SHP77 (cell line): ENCODE data around the gene CBX1.

Experiments
- DNase-seq, 2 experiments: peaks; one replicate each; lab custom pipeline; 2025; lab: John Stamatoyannopoulos, UW

Gene CBX1

DNA sequence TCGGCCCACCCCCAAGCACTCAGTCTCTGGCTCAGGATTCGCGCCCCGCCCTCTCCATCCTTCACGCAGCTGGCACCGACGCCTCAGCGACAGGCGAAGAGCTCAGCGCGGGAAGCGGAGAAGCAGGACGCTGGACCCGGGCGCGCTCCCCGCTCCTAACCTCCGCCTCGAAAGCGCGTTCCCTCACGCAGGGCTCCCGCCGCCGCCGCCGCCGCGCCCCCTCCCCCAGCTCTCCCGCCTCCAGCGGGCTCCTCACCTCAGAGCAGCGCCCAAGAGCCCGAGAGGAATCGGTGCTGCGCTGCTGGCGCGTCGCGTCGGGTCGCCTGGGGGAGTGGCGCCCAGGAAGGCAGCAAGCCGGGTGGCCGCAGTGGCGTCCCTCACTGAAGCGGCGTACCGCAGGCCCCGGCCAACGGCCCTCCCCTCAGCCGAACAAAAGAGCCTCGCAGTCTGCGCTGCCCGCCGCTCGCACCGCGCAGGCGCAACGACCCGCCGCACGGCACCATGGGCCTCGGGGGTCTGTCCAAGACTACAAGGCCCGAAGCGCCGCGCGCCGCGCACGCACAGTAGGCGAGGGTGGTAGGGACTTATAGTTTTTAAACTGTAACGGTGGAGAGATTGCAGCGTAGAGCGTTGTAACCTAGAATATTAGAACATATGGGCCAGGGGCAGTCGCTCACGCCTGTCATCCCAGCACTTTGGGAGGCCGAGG lies at the start of gene CBX1:
Gene CBX1, minus strand, starts transcription at position 467 of the 709 bp plus-strand sequence. CDS start 24,474 bp downstream, outside the sequence.
- peak; percentile 95 to 97 for DNase-seq

DNA sequence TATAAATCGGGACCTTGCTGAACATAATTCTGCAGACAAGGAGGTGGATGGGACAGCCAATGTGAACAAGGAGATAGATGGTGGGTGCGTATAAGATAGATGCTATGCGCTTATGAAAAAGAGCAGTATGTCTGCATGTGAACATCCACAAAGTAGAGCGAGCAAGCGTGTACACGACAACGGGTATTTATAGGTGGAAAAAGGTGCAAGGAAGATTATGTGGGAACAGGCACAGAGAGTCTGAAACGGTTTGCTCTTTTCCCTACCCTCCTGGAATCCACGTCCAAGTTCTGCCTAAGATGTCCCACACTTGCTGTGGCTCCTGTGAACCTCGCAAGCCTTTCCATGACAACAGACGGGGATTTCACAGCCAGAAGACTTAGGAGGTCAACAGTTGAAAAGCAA lies 49.3 kb upstream of the CBX1 start:
- peak in 1 of 2 experiments; percentile 44 for DNase-seq

DNA sequence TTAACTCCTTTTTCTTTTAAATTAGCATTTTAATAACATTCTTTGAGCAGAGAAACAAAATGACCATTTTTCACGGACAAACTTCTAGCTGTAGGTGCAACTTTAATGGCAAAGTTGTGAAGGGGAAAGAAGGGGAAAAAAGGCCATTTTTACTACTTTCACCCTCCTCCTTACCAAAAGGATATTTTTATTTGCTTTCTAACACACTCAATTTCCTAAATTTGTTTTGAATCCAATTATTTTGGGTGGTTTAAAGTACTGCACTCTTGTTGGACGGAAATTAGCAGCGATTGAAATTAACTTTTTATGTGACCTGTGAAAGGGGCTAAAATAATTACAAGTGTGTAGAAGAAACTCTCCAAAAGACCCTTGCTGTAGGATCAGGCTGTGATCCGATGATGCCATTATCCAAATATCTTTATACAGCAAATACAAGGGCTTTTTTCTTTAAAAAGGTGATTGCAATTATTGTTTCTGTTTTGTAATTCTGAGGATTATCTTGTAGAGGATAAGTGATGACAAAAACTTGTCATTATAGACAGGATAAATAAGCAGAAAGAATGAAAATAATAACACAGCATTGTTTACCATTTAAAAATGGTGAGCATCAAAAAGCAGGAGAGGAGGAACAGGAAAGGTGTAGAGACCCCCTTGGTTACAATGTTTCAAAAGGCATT lies 48.6 kb upstream of the CBX1 start:
- DNase-seq, result no peak

DNA sequence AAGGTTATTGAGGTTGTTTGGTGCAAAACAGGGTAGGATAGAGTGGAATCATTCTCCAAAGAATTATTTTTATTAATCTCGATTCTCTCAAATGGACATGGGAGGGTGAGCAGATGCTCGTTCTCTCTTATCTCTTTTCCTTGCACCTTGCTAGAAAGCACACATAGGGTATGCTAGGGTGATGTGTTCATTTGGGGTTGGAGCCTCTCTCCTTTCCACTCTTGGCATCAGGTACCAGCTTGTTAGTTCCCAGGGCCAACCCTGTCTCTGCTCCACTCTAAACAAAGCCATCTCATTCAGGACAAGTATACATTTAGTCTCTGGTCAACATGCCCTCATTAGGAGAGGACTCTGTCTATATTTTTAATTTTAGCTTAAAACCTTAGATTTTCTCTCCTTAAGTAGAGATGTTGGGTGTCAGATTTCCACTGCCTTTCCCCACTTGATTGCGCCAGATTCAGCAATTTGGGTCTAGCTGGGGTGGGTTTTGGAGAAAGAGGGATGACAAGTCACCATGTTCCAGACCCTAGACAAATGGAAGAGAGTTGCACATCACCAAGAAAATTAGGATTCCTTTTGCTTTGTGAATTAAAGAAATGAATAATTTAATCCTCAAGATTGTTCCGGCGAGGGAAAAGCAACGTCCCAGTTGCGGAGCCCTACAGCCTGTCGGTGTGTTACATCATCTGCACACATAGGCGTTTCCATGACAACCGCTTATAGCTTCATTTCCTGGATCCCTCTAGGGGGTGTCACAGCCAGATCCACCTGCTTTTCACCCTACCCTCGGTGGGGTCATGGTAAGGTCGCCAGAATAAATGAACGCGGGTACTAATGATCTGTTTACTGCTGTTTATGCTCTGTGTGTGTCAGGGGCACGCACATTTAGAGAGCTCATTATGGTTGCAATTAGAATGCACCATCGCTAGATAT lies 47.8 kb upstream of the CBX1 start:
- peak; percentile 89 to 91 for DNase-seq

DNA sequence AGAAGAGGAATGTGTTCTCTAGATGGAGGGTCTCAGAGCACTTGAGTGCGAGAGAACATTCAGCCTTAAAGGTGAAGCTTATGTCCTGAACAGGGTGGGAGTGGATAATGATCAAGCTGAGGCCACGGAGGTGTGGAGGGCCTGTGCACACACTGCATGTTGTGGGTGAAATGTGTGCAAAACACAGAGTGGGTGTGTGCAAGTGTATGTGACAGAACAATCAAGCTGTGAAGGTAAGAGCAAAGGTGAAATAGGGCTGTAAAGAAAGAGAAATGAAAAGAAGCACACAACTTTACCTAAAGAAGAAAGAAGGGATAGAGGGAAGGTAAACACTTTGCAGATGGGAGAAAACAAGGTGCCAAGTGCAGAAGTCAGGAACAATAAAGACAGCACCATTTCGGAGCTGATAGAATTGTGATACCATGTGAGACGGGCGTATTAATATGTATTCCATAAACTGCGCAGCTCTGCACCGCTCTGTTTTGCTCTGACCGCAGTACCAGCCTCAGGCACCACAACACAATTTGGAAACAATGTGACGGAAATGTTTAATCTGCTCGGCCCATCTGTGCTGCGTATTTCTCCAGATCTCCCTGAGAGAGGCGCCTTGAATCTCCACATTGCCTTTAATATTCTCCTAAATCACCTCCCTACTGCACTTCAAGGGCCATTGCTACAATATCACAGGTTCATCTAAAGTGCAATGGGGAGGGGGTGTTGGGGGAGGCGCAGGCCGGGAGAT lies 46.9 kb upstream of the CBX1 start:
- DNase-seq, result no peak

DNA sequence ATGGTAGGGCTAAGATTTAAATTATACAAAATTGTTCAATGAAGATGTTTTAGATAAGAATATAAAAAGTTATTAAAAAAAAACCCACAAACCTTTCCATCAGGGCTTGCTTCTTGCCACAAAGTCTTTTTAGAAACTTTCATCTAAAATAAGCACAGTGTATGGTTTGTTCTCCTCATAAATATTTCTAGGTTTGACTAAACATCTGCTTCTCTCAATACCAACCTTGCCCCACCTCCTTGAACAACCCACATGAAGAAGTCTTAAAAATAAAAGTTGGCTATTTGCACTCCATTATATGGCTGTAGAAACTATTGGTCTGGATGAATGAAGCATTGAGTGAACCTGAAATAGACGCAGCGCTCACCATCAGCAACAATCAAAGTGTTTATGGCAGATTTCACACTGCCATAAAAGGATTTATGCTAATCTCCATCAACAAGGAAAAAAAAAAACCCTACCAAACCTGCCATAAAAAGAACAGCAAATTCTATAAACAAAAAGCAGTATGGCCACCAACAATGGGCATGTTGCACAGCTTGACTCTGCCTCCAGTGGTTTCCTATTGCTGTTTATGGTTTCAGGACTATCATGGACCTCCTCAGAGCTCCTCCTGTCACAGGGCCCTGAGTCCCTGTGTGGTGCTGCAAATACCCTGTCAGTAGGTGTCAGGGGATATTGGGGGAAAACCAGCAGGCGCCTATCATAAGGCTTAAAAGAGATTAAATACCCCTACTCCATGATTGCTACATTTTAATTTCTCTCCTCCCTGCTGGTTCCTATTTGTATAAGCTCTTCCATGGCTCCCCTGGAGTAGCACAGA lies 43.9 kb upstream of the CBX1 start:
- DNase-seq, result no peak

DNA sequence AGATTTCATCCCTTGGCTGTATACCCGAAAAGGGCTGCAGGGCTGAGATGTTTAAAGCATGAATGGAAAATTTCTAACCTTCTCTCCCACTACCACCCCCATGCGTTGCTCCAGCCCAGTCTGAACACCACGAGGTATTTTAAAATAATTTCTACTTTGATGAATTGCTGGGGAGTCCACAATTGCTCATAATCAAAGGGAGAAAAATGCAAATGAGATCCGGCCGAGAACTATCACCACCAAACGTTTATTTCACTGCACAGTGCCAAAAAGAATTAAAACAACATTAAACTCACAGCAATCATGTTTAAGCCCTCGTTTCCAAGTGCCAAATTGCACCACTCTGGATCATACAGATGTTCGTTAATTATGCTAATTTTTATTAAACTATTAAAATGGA lies 43.0 kb upstream of the CBX1 start:
- no peak for DNase-seq

DNA sequence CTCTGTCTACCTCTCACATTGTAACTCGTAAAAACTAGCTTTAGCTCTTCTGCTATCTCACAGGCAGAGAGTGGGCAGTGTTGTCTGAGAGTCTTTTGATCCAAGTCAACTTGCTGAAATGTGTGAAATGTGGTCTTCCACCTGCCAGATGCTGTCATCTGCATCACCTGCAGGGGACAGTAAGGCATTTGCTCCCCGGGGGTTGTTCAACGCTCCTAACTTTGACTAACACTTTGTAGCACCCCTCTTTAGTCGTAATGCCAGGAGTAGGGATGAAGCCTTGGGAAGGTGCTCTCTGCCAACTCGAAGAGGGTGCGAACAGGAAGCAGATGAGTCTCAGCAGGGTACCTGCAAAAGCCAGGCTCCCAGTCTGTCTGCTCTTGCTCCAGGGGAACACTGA lies 42.4 kb upstream of the CBX1 start:
- DNase-seq, result no peak

DNA sequence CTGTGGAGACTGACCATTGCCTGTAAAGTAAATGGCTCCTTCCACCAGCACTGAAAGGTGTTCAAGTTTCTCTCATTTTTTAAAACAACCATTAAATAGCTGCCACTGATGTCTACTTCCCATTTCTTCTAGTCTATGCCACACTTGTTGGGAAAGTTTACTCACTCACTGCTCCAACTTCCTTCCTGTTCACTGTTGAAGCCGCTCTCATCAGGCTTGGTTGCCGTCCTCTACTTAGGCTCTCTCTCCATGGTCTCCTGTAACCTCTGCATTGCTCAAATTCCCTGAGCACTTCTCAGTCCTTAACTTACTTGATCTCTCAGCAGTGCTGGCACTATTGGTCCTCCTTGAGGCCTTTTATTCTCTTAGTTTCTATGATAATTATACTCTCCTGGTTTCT lies 38.7 kb upstream of the CBX1 start:
- no peak for DNase-seq

DNA sequence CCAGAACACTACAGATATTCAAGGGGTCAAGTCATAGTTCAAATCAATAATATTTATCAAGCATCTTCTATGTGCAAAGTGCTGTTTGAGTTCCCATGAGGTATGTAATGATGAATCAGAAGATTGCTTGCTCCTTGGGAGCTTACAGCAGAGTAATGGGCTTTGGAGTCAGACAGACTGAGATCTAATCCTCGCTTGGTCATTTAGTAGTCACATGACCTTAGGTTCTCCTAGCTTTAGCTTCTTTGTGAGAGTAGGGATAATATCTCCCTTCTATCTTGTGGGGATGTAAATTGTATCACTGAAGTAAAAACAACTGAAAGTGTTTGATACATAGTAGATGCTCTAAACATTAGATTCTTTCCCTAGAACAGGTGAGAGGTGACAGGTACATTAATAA lies 36.4 kb upstream of the CBX1 start:
- DNase-seq, result no peak

DNA sequence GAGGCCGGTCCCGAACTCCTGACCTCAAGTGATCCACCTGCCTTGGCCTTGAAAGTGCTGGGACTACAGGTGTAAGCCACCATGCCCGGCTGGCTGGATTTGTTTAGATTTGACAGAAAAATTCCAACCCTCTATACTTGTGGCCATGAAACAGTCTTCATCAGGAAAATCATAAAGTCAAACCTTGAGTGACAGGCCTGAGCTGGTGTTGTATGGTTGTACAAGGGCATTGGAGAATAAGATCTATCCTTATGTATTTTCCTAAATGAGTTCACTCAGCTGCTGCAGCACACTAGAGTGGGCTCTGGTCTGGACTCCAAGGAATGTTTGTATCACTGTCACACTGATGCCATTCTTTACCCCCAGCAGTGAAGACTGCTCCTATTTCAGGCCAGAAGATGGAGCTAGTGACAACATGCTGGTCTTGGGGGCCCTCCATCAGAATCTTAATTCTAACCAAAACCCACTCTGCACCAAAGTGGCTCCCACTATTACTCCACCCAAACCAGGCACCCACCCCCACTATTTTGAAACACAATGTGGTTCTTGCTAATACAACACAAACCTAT lies 33.7 kb upstream of the CBX1 start:
- DNase-seq, result no peak

DNA sequence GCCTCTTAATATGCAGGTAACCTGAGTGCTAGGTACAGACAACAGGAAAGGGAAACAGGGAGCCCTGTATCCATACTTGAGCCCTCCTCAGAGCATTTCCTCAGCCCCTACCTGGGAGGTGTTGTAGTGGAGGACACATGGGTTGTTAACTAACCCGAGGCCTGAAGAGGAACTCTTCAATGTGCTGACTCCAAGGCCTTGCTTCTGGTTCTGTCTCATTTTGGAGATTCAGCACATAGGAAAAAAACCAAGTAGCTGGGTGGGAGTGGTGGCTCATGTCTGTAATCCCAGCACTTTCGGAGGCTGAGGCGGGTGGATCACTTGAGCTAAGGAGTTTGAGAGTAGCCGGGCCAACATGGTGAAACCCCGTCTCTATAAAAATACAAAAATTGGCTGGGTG lies 31.1 kb upstream of the CBX1 start:
- no peak for DNase-seq

DNA sequence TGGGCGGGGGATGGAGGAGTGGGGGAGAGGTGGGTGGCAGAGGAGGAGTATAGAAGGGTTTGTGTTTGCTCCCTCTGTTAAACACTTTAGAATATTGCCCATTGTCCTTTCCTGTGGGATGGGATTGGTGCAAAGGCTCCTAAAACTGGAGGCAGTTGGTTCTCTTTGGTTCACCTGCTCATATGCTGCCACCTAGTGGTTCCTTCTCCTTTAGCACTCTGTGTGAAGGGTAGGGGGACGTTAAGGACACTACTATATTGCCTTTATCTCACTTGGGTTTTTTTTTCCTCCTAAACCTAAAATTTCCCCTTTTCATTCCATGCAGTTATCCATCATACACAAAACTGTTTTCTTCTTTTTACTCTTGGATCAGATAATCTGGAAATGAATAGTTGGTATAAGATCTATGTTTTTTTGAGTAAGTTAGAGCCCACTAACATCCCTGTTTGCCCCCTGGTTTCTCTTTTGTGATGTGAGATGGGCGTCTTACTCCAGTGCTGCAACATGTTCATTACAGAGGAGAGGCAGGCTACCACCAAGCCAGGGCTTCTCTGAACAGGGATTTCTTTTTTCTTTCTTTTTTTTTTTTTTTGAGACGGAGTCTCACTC lies 30.0 kb upstream of the CBX1 start:
- DNase-seq, result peak; percentile 76 to 80

DNA sequence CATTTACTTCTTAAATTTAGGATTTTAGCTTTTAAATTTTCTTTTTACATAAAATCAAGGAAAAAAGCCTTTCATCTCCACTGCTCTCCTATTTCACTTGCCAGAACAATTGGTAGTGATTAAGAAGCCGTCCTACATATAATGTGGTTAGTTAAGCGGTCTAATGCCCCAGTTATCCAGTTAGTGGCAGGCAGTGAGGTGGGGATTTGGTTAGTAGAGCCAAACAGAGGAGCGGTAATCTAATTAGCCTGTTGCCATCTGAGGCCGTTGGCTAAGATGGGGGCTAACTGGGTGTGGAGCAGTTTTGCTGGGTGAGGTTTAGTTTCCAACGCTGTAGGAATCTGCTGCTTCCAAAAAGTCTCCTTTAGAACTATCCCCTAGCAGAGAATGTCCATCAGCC lies 28.7 kb upstream of the CBX1 start:
- DNase-seq, result no peak

DNA sequence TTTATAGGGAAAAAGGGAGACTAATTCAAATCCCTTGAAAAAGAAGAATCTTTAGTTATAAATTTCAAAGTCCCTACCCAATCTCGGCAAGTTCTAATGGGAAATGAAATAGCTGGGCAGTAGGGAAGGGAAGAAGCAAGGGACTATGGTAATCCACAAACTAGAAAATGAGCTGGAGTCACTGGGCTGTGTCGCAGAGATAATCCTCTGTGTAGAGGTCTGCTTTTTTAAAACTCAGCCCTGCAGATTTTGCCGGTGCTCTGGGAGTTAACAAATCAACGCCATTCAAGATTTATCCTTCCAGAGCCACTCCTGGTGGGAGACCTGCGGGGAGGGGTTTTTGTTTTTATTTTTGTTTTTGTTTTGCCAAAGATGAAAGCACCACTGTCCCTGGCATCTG lies 27.1 kb upstream of the CBX1 start:
- no peak for DNase-seq

DNA sequence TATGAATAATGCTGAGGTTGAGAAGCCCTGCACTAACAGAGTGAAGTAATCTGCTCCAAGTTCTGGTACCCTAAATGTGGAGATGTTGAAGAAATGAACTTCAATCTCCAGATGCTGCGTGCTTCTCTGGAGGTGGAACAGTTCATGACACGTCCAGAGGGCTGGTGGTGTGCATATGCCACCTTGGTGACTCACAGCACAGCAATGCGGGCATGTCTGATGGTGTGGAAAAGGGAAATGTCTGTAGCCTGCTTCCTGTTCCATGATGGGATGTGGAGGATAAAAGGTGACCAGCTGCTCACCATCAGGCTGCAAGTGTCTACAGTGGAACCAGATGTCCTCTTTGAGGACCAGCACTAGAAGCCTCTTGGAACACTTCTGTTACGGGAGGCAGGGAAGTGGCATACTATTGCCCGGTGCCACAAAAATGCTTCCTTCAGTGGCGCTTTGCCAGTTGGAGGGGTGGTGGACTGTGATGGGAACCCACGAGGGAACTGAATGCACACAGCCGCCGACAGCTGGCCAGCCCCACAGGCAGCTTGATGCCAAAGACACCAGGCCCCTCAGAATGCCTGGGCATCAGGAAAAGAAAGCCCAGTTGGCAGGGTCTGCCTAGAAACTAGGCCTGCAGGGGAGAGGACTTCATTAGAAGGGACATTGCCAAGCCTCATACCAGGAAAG lies 26.2 kb upstream of the CBX1 start:
- no peak for DNase-seq

DNA sequence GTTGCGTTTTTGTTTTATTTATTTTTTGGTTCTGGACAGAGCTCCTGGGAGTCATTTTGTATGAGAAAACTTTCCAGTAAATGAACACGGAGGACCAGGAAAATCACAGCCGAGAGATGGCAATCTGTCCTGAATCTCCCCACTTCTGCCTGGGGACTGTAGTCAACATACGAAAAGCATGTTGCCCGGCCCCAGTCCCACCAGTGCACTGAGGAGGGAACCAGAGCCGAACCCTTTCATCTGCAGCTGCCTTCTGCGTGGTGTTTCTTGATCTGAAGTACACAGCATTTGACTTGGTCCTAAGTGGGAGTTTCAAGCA lies 25.2 kb upstream of the CBX1 start:
- no peak for DNase-seq

DNA sequence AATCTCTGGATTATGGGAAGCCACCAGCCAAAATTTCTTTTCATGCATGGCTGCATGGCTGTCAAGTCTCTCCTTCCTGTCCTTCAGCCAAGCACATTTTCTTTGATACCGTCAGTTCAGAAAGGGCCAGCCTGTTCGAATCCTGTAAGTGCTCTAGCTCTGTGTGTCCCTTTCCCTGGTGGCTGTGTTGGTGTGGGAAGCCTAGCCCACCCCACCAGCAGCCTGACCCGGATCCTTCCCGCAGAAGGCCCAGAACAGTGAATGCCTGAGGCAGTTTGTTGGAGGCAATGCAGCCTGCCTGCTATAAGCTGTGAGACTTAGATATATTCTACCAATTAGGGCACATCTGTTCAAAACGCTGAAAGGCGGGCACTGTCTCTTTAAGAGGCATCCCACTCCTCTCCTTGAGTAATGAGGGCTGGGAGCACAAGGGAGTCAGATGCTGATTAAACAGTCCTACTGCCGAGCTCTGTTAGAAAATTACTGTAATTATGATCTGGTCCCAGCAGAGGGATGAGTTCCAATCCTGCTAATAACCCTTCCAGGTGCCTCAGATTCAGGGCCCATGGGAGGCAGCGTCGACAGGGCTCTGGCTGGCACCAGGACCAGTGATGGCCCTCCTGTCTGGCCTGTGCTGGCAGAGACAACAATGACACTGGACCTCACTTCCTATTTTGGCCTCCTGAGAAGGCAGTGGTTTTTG lies 24.7 kb upstream of the CBX1 start:
- no peak for DNase-seq

DNA sequence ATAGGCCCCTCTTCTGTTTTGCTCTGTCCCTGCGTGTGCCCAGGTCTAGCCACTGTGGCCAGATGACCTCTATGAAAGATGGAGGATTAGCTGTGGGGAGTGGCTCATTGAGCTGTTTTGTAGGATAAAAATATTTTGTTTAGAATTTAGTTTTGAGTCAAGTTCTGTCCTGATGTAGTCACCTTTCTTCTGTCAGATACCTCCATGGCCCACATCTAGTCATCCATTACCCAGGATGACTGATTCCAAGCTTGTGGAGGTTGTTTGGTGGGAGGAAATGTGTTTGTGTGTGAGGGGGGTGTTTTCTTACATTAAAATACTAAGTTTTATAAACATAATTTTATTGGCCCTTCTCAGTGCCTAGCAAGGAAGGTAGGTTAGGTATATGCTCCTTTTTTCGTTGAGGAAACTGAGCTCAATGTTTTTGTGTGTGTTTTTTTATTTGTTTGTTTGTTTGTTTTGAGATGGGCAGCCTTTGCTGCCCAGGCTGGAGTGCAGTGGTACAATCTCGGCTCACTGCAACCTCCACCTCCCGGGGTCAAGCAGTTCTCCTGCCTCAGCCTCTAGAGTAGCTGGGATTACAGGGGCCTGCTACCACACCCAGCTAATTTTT lies 22.6 kb upstream of the CBX1 start:
- no peak for DNase-seq
